ENCODE results near the gene GLT6D1.

DNA sequence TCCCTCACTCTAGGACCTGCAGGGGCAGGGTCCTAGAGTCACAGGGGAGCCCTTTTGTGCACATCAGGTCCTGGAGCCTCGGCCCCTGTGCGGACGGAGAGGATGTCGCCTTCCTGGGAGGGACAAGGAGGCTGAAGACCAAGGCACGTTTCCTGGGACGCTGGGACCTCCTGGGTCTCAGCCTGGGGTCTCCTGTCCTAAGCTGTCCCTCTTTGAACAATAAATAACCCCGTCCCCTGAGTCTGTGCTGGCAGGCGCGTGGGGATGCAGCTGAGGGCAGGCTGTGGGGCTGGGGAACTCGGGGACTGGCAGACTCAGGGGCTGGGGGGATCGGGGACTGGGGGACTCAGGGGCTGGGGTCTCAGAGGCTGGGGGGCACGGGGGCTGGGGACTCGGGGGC lies 46.7 kb downstream of the GLT6D1 start:
- TF ChIP-seq POLR2A (IDR thresholded peaks at IDR 0.05; ENCODE audit: low read length): no peak
- TF ChIP-seq GATA1 (IDR thresholded peaks at IDR 0.05; ENCODE audit: low read depth, low read length): no peak
